Measurements from ENCODE around the gene FAM110D. TPM values are rescaled to one million over a fixed set of nuclear protein-coding genes. Genes with fewer than 3 reads are reported as not detected.

Gene FAM110D
- total and polyA plus RNA-seq, 2 experiments from 2014 or later, result 0.24 to 0.39 TPM

- no peaks in the 10 kb centered on the region for H3K9me3 Mint-ChIP-seq
- Histone ChIP-seq H3K4me2 (peak overlapping the region; percentile 99), H3F3A (replicated peaks; ENCODE audit: low read depth) (no peaks in the 10 kb centered on the region), H3K4me1 (ENCODE audit: insufficient read depth) (peaks cover 15% of the 10 kb centered on the region), H4K20me1 (replicated peaks; ENCODE audit: insufficient read depth) (no peaks in the 10 kb centered on the region), H3K27ac (ENCODE audit: low read depth) (no peak overlapping the region), H3K27me3 (ENCODE audit: insufficient read depth) (peaks cover 20% of the 10 kb centered on the region), H3K4me3 (peak overlapping the region; percentile 94), H3K79me2 (replicated peaks; ENCODE audit: insufficient read depth) (0 out of 2 replicates have a peak, but pooled peaks cover 4% of the 10 kb centered on the region), H3K9me2 (ENCODE audit: insufficient read depth) (no peaks in the 10 kb centered on the region), H3K36me3 (ENCODE audit: insufficient read depth) (no peaks in the 10 kb centered on the region), H2AFZ (peak overlapping the region; percentile 74; the same call in 1 of the 2 replicates)
- TF ChIP-seq JUNB (IDR thresholded peaks at IDR 0.05; ENCODE audit: unreplicated experiment) (no peak), POLR2AphosphoS5 (IDR thresholded peaks at IDR 0.05; ENCODE audit: low read depth) (no peak), NANOG (IDR thresholded peaks at IDR 0.05; ENCODE audit: borderline replicate concordance) (no peak), ETS1 (IDR thresholded peaks at IDR 0.05) (no peak), EZH2 (IDR thresholded peaks at IDR 0.05; ENCODE audit: low read depth, unreplicated experiment) (no peak), ZNF462 (CRISPR knock-in tag; IDR thresholded peaks at IDR 0.05) (no peak), ZNF331 (CRISPR knock-in tag; IDR thresholded peaks at IDR 0.05; ENCODE audit: low read depth) (no peak), CTCF (conservative IDR thresholded peaks at IDR 0.05; ENCODE audit: low read depth in 2 of 2) (no peak), ZNF114 (CRISPR knock-in tag; IDR thresholded peaks at IDR 0.05) (no peak), STAT1 (IDR thresholded peaks at IDR 0.05; ENCODE audit: unreplicated experiment) (no peak), CREB1 (CRISPR knock-in tag; IDR thresholded peaks at IDR 0.05; ENCODE audit: low read depth) (no peak), REST (IDR thresholded peaks at IDR 0.05; ENCODE audit: unreplicated experiment) (no peak)
- H3K27me3 Mint-ChIP-seq (ENCODE audit: insufficient read depth, low read depth, poor library complexity), result peaks cover 35% of the 10 kb centered on the region
- H3K4me3 Mint-ChIP-seq, result peak overlapping the region; percentile 88
- no peak for ATAC-seq
- peaks cover 16% of the 10 kb centered on the region for H3K4me1 Mint-ChIP-seq
- H3K27ac Mint-ChIP-seq, result peak overlapping the region; percentile 35; the same call in 1 of the 2 replicates
- DNase-seq (ENCODE audit: low spot score), result no peak
- H3K36me3 Mint-ChIP-seq (ENCODE audit: low read depth), result no peaks in the 10 kb centered on the region; the same call in 2 of the 3 replicates
Measured at GRCh38 chr1:26170472-26170821, 11.6 kb downstream of the FAM110D start.
